Fibroblast of skin of scalp (primary cell): Measurements from ENCODE around the gene TSC1. TPM values are rescaled to one million over a fixed set of nuclear protein-coding genes. Genes with fewer than 3 reads are reported as not detected.
A peak's percentile ranks its signal among the peaks of the same experiment; 100 is the strongest.
"Not testable (repeated sequence)": the region's sequence is repeated elsewhere in the genome, so short reads cannot be mapped to it uniquely, and the experiment has no call there.

Source experiments
- DNase-seq: peaks from one replicate; pipeline ENCODE4 v3.0.0-alpha.2; 2013
- polyA plus RNA-seq, 2 experiments: library from polyadenylated mRNA; unstranded; fragments of 120-200 nt; gene quantifications; one replicate each; pipeline ENCODE4 v1.2.1, GENCODE V29; 2013; ENCODE audit not compliant: insufficient read length in 2 of 2

Gene TSC1
- 20.8 TPM for polyA plus RNA-seq (2013, experiment 1 of 2; ENCODE audit: insufficient read length)
- polyA plus RNA-seq (2013, experiment 2 of 2; ENCODE audit: insufficient read length) = 24.9 TPM

DNA sequence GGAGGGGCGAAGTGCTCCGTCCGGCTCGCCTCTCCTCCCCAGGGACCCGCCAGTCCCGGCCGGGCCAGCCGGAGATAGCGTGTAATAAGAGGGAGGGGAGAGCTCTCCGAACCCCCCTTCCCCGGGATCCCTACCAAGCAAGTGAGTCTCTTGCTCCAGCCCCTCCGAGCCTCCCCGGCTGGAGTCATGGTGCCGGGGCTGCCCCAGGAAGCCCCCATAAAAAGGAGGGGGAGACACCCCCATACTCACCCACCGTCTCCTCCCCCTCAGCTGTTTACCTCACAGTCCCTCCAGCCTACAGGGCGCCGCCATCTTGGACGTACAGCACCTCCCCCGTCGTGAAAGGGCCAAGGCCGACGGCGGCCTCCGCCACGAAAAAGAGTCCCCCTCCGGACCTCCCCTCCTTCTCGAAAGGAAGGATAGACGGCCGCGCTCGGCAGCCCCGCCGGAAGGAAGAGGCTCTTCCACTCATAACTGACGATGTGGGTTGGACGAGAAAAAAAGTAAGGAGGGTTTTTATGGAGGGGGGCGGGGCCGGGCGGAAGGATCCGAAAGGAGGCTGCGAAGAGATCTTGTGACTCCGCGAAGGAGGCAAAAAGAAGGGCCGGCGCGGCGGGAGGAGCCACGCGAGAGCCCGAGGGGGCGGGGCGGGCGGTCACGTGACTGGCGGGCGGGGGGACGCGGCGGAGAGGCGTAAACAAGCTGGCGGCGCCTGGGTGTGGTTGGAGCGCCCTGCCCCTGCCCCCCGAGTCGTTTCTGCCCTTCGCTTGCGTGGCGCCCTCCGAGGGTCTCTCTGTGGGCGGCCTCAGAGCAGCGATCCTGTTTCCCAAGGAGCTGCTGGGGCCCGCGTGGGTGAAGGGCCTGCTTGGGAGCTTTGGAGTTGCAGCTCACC lies at the start of gene TSC1:
Gene TSC1, minus strand, starts transcription at position 323 of the 892 bp plus-strand sequence. CDS start 15,744 bp downstream, outside the sequence.
- peak; percentile 98 for DNase-seq

DNA sequence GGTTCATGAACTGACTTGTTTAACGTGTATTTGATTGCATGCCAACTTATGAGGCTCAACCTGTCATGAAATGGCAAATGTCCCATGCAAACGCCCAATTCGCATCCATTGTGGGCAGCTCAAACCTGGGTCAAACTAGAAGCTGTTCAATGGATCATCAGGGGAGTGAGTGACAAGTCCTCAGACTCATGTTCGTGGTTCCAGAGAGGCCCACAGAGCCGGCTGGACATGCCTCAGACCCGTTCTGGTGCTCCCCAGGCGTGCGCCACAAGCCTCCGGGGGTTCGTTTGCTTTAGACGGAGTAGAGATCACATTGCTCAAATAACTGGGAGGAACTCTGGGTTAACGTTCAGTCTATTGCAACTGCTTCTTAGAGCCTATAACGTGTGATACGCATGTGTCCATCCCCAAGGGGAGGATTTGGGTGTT lies 49.1 kb upstream of the TSC1 start:
- DNase-seq = no peak

DNA sequence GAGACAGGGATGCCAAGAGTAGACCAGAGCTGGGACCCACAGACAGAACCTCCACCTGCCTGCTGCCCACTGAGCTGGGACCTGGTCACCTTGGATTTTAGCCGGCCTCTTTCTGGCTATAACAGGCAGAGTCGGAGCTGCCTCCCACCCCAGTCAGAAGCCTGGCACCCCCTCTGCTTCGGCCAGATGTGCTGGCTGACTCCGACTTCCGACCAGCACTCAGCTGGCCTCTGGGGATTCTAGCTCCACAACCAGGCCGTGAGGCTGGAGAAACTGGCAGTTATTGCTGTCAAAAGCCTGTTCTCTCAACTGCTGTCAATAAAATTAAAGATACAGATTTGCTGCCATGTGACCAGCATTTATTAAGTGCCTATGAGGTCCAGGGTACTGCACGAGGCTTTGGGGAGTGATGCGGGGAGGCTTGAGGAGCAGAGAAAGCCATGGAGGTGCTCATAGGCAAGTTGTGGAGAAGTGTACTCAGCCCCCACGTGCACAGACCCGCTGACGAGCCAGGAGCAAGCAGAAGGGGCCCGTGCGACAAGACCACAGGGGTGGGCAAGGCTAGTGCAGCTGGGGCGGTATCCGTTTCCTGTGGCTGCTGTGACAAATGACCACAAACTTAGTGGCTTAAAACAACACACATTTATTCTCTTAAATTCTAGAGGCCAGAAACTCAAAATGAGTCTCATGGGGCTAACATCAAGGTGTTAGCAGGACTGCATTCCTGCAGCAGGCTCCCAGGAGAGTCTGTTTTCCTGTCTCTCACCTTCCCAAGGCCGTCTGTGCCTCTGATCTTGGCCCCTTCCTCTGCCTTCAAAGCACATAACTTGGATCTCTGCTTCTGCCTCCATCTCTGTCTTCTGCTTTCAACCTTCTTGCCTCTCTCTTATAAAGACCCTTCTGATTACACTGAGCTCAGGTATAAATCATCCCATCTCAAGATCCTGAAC lies 47.2 kb upstream of the TSC1 start:
- no peak for DNase-seq

DNA sequence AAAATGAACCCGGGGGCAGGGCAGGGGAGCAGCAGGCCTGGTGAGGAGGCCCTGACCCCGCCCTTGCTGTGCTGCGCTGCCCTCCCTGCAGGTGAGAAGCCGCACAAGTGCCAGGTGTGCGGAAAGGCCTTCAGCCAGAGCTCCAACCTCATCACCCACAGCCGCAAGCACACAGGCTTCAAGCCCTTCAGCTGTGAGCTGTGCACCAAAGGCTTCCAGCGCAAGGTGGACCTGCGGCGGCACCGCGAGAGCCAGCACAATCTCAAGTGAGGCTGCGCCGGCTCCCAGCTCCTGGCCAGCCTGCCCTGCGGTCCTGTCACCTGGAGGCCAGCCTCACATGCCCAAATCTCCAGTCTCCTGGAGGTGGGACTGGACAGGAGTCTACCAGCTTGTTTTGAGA lies 46.4 kb upstream of the TSC1 start:
- no peak for DNase-seq

DNA sequence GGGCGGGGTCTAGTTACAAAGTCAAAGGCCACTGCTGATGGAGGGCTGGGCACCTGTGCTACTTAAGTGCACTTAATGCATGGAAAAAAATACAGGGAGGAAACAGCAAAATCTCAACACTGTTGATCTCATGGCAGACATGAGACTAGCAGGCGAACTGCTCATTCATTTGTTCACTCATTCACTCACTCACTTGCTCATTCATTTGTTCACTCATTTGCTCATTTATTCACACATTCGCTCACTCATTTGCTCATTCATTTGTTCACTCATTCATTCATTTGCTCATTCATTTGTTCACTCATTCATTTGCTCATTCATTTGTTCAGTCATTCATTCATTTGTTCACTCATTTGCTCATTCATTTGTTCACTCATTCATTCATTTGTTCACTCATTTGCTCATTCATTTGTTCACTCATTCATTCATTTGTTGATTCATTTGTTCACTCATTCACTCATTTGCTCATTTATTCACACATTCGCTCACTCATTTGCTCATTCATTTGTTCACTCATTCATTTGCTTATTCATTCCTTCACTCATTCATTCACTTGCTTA lies 45.7 kb upstream of the TSC1 start:
- not testable (repeated sequence) for DNase-seq

DNA sequence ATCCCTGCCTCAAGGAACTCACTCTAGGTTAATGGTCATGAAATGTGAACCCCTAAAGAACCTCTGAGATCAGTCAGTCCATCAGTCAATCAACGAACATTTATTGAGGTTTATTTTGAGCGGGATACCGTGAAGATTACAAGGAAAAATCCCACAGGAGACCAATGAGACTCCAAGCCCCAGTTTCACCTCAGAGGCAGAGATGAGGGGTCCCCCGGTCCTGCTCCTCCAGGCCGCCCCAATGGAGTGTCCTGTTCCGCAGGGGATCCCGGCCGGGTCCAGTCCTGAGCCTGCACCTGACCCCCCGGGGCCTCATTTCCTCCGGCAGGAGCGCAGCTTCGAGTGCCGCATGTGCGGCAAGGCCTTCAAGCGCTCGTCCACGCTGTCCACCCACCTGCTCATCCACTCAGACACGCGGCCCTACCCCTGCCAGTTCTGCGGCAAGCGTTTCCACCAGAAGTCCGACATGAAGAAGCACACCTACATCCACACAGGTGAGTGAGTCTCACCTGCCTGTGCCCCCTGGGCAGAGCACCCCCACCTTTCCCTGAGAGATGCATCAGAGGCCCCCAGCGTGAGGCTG lies 45.1 kb upstream of the TSC1 start:
- no peak for DNase-seq

DNA sequence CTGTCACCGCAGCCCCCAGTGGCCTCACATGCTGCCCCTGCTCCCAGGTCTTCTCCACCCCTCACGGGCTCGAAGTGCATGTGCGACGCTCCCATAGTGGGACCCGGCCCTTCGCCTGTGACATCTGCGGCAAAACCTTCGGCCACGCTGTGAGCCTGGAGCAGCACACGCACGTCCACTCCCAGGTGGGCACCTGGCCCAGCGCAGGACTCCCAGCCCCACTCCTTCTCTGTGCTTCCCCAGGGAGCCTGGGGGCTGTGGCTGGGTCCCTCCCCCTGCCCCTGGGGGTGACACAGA lies 44.5 kb upstream of the TSC1 start:
- DNase-seq = no peak

DNA sequence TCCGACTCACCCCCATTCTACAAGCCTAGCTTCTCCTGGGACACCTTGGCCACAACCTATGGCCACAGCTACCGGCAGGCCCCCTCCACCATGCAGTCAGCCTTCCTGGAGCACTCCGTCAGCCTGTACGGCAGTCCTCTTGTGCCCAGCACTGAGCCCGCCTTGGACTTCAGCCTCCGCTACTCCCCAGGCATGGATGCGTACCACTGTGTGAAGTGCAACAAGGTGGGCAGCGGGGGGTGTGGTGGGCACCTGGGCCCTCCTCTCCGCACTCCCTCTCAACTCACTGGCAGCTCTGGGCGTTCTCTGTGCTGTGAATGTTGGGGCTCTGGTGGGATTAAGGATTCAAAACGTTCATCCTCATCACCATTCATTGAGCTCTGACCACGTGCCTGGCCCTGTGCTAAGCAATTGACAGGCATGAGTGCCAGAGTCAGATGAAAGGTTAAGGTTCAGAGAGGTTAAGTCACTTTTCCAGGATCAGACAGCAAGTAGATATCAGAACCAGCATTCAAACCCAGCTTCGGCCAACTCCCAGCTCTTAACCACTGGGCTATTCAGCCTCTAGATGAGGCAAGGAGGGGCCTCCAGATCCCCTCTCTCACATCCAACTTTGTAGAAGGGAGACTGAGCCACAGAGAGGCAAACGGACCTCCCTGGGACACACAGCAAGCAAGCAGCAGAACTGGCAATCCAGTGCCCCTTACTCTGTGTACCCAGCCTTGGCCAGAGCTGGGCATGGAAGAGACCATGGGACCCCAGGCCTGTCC lies 44.0 kb upstream of the TSC1 start:
- no peak for DNase-seq

DNA sequence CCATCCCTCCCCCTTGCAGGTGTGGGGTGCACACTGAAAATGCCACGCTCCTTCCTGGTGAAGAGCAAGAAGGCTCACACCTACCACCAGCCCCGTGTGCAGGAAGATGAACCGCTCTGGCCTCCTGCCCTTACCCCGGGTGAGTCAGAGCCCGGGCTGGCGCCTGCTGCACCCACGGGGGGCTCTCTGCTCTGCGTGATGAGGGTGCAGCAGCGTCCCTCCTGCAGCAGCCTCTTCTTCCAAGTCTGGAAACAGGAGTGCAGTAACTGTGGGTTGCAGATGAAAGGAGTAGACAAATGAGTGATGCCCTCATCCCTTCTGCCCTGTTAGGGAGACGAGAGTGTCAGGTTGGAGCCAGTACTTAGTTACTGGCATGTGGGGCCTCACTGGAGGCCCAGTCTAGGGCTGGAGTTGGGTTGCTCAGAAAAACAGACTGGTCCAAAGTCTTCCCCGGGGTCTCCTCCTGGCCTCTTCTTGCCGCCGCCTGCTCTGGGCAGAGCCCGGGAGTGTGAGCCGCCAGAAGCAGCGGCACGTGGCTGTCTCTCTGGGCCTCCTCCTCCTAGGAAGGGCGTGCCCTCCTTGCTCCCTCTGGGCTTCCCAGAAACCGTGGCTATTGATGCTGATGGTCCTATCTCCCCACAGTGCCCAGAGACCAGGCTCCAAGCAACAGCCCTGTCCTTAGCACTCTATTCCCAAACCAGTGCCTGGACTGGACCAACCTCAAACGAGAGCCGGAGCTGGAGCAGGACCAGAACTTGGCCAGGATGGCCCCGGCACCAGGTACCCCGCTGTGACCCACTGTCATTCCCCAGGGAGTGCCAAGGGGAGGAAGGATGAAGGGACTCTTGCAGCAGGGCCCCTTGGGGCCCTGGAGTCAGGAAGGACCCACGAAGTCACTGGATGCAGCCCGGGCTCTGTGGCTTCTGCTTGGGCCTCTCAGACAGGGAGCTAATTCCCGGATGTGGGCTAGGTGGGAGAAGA lies 42.5 kb upstream of the TSC1 start:
- DNase-seq = no peak

DNA sequence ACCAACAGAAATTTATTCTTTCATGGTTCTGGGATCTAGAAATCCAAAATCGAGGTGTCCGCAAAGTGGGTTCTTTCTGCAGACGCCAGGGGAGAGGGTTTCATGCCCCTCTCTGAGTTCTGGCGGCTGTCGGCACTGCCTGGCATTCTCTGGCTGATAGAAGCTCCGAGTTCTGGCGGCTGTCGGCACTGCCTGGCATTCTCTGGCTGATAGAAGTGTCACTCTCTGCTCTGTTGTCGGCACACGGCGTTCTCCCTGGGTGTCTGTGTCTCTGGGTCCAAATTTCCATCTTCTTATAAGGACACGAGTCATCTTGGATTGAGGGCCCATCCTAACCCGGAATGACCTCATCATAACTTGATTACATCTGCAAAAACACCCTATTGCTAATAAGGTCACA lies 41.7 kb upstream of the TSC1 start:
- DNase-seq = no peak

DNA sequence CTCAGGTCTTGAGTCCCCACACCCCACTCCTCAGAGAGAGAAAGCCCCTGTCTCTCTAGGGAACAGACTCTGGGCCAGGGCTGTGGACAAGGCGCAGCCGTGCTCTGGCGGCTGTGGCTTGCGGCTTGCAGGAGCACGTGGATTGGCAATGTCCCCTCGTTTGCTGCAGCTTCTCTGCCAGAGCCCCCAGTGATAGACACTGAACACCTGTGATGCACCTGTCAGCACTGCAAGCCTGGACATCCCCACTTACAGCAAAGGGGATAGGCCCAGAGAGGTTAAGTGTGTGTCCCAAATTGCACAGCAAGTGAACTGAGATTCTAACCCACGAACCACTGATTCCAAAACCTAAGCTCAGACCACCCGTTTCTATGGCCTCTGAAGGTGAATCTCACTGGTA lies 41.1 kb upstream of the TSC1 start:
- no peak for DNase-seq

DNA sequence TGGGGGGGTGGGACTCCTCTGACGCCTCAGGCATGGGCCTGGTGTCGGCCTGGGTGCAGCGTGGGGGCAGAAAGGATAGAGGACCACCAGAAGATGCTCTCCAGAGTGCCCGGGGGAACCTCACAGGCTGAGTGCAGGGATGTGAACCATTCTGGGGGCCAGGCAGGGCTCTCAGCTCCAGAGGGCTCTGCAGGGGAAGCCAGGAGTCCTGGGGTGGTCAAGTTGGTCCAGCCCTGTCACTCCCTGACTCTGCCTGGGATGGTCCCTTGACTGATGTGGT lies 40.6 kb upstream of the TSC1 start:
- no peak for DNase-seq

DNA sequence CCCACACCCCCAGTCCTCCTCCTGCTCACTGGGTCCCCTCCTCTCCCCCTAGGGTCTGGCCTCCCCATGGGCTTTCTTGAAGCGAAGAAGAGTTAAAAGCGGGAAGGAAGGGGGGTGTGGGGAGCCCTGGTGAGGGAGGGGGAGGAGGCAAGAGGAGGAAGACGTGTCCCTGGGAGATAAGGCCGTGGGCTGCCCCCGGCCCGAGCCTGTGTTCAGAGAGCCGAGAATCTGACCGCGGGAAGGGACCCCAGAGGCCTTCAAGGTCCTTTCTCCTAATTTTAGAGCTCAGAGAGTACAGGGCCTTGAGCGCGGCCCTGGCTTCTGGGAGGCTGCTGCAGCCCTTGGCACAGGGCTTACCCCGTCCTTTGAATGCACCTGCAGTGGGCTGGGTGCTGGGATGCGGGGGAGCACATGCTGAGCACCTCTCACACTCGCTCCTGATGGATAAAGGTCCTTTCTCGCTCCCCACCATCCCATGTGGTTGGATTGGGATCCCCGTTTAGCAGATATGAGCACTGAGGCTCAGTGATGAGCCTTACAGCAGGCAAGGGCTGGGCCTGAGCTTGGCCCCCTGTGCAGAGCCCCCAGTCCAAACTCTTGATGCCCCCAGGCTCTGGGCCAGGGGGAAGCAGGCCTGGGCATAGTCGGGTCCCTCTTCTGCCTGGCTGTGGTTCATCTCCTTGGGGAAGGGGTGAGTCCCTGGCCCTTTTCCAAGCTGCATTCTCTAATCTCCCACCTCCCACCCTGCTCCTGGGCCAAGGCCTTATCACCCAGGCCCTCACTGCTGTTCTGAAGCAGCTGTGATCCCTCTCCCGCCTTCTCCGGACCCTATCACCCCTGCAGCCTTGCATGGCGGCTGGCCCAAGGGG lies 40.0 kb upstream of the TSC1 start:
- DNase-seq = no peak

DNA sequence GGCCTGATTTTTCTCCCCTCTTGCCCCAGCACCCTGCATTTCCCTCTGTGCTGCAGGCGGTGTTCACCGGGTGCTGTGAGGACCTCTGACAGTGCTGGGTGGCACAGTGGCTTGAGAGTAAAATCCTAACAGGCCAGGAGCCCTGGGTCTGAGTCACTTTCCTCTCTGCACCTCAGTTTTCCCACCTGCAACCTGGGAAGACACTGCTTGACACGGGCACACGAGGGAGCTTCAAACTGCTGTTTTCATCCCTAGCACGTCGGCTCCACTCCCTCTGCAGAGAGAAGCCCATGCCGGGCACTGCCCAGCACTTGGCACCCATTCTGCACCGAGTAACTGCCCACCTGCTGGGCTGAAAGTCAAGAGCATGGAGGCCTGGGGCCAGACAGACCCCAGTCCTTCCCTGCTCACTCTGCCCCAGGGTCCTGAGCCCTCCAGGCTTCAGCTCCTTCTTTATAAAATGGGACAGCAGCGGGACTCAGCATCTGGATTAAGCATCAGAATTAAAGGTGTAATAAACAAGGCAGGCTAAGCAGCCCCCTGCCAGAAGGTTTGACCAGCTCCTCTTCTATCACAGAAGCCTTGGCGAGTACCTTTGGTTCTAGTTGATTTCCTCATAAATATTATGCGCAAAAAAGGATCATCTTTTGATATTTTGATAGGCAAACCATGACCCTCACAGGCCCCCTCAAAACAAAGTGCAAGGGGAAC lies 39.2 kb upstream of the TSC1 start:
- no peak for DNase-seq

DNA sequence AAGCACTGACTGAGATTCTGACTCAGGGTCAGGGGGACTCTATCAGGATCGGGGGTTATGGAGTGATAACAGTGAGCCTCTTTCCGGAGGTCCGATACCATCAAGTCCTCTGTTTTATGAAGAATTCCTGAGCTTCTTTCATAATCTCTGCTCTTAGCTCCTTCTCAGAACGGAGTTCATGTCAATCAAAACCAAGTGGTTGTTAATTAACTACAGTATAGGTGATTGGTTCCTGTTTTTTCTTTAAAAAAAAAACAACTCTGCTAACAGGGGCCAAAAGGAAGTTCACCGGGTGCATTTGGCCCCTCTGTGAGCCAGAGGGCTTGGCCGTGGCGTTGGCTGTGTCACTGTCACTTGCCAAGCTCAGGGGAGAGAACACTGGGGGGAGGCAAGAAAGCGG lies 38.0 kb upstream of the TSC1 start:
- no peak for DNase-seq

DNA sequence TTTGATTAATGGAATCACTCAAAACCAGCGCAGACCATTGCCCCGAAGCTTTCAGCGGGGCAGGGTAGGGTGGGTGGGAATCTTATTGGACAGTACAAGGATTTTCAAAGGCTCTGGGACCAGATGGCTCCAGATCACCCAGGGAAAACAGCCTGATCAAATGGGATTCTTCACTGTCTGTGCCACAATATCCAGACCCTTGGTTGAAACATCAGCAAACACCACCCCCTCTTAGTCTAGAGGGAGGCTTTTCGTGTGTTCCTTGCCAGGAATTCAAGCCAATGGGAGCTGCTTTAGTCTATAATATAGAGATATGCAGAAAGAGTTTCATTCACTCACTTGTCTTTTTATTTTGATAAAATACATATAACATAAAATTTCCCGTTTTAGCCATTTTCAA lies 35.7 kb upstream of the TSC1 start:
- no peak for DNase-seq

DNA sequence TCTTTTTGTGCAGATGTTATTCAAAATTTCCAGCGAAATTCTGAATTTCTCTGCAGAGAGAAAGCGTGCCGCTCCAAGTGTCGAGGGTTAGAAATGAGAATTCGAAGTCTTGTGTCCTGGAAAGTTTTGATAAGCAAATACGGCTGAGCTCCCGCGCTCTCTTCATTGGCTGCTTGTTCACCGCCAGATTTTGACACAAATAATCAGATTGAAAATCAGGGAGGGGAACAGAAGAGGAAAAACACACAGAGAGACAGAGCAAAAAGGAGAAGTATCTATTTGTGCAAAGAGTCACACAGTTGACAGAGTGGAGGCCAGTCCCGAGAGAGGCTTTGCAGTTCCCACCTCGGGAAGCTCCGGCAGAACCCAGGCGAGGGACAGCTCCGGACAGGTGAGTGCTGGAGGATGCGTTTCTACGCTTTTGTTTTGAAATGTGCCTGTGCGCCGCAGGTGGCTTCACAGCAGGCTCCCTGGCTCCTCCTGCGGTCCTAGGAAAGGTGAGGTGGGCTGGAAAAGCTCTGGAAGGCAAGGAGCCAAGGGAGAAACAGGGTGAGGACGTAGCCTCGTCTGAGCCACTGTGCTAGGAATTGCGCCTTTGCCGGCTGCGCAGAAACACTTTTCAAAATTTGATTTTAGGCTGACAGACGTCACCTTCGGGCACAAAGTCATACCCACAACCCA lies 34.2 kb upstream of the TSC1 start, which contains the start of gene GFI1B:
Gene GFI1B, plus strand, starts transcription at position 244 of the 681 bp plus-strand sequence. CDS start 7,985 bp downstream, outside the sequence.
- no peak for DNase-seq

DNA sequence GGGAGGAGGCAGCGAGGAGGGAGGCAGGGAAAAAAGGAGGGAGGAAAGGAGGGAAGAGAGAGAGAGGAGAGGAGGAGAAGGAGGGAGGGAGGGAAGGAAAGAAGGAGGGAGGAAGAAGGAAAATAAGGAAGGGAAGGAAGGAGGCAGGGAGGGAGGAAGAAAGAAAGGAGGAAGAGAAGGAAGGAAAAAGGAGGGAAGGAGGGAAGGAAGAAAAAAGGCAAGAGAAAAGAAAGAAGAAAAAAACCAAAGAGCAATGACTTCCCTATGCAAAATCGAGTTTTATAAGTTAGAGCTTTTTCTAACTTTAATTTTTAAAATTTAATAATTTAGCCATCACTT lies 33.7 kb upstream of the TSC1 start:
- no peak for DNase-seq

DNA sequence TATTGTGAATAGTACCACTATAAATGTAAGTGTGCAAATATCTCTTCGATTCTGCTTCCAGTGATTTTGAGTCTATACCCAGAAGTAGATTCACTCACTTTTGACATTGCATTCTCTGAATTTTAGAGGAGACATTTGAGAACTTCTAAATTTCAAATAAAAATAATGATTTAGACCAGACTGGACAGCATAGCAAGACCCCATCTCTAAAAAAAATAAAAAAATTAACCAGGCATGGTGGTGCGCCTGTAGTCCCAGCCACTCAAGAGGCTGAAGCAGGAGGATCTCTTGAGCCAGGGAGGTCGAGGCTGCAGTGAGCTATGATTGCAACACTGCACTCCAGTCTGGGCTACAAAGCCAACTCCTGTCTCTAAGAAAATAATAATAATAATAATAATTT lies 32.2 kb upstream of the TSC1 start:
- no peak for DNase-seq
